ENCODE measurements around the gene CRB1. TPM values are rescaled to one million over a fixed set of nuclear protein-coding genes. Genes with fewer than 3 reads are reported as not detected.

The CRB1 gene
- total and polyA plus RNA-seq, 9 of the 15 experiments (the other 6 are each of a cell fraction or from before 2014, with no cell fraction given) = 0.04 to 0.10 TPM; not detected in 7

- TF ChIP-seq ATF4 (CRISPR knock-in tag; IDR thresholded peaks at IDR 0.05) = peak; percentile 58
- TF ChIP-seq DEAF1 (CRISPR knock-in tag; IDR thresholded peaks at IDR 0.05) = 0 out of 2 replicates have a peak, but pooled peaks have one; percentile 4
- TF ChIP-seq ZNF384 (IDR thresholded peaks at IDR 0.05; ENCODE audit: low read depth, low read length) = peak; percentile 45; the same call in 1 of the 2 replicates
- peak; percentile 85 for TF ChIP-seq ZNF41 (CRISPR knock-in tag; conservative IDR thresholded peaks at IDR 0.05)
- no peak for TF ChIP-seq ZNF324 (CRISPR knock-in tag; IDR thresholded peaks at IDR 0.05)
- no peak for TF ChIP-seq L3MBTL2 (IDR thresholded peaks at IDR 0.05)
- peak in 1 of 2 experiments; percentile 35; a peak in 2 of 4 replicates for TF ChIP-seq RAD21 (CRISPR knock-in tag; conservative IDR thresholded peaks at IDR 0.05 in 1 of 2, IDR thresholded peaks at IDR 0.05 in 1 of 2)
These were observed 123.5 kb downstream of the CRB1 start (continued) for GRCh38 chr1:197391303-197392226.
